Measurements from ENCODE around the gene SRGAP1.

The SRGAP1 gene

GRCh38 chr12:63844391-63845341 is at the start of gene SRGAP1:
Gene SRGAP1 (plus strand): TSS chr12:63844700. CDS start chr12:63844817, 117 bp downstream.
- no peak for DNase-seq (ENCODE audit: low read depth in 2 of 2)

DNA sequence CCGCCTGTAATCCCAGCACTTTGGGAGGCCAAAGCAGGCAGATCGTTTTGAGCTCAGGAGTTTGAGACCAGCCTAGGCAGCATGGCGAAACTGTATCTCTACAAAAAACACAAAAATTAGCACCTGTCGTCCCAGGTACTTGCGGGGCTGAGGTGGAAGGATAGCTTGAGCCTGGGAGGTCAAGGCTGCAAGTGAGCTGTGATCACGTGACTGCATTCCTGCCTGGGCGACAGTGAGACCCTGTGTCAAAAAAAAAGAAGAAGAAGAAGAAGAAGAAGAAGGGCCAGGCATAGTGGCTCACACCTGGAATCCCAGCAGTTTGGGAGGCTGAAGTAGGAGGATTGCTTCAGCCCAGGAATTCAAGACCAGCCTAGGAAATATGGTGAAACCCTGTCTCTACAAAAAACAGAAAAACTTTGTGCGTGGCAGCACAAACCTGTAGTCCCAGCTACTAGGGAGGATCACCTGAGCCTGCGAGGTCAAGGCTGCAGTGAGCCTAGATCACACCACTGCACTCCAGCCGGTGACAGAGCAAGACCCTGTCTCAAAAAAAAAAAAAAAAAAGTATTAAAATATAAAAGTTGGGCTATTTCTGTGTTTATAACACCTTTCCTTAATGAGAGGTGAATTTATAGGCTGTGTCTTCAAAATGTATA is 49.3 kb upstream of the SRGAP1 start:
- DNase-seq (ENCODE audit: low read depth in 2 of 2), result no peak

DNA sequence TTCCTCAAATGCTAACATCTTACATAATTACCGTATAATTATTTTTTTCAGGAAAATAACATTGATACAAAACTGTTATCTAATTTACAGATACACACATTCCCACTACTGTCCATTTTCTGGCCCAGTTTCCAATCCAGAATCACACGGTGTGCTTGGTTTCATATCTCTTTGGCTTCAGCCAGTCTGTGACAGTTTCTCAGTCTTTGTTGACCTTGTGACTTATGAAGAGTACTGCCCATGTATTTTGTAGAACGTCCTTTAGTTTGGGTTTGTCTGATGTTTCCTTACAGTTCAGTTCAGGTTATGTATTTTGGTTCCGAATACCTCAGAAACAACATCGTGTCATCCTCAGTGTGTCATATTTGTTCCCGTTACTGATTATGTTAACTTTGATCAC is 48.6 kb upstream of the SRGAP1 start:
- DNase-seq (ENCODE audit: low read depth in 2 of 2), result no peak

- no peak for DNase-seq (ENCODE audit: low read depth in 2 of 2)
These were observed 42.4 kb upstream of the SRGAP1 start for GRCh38 chr12:63802012-63802608.

- no peak for DNase-seq (ENCODE audit: low read depth in 2 of 2)
These were observed 39.8 kb upstream of the SRGAP1 start for GRCh38 chr12:63804746-63805145.

GRCh38 chr12:63805704-63806672 is 38.5 kb upstream of the SRGAP1 start:
- DNase-seq (ENCODE audit: low read depth in 2 of 2), result no peak

GRCh38 chr12:63808631-63809030 is 35.9 kb upstream of the SRGAP1 start:
- no peak for DNase-seq (ENCODE audit: low read depth in 2 of 2)

DNA sequence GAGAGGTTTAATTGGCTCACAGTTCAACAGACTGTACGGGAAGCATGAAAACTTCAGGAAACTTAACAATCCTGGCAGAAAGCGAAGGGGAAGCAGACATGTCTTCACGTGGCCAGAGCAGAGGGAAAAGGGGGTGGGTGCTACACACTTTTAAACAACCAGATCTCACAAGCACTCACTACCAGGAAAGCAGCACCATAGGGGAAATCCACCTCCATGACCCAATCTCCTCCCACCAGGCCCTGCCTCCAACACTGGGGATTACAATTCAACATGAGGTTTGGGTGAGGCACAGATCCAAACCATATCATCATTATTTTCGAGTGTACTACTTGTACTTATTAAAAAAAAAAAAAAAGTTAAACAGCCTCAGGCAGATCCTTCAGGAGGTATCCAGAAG is 34.9 kb upstream of the SRGAP1 start:
- DNase-seq (ENCODE audit: low read depth in 2 of 2), result no peak

- no peak for DNase-seq (ENCODE audit: low read depth in 2 of 2)
These were observed 33.2 kb upstream of the SRGAP1 start for GRCh38 chr12:63811334-63811733.

DNA sequence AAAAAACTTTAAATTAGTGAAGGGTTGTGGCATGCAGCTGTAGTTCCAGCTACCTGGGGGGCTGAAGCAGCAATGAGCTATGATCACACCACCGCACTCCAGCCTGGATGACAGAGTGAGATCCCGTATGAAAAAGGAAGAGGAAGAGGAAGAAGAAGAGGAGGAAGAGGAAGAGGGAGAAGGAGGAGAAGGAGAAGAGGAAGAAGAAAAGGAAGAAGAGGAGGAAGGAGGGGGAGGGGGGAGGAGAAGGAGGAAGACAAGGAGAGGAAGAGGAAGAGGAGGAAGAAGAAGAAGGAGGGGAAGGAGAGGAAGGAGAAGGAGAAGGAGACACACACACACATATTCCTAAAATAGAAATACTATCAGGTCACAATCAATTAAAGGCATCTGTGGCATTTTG is 32.7 kb upstream of the SRGAP1 start:
- no peak for DNase-seq (ENCODE audit: low read depth in 2 of 2)

DNA sequence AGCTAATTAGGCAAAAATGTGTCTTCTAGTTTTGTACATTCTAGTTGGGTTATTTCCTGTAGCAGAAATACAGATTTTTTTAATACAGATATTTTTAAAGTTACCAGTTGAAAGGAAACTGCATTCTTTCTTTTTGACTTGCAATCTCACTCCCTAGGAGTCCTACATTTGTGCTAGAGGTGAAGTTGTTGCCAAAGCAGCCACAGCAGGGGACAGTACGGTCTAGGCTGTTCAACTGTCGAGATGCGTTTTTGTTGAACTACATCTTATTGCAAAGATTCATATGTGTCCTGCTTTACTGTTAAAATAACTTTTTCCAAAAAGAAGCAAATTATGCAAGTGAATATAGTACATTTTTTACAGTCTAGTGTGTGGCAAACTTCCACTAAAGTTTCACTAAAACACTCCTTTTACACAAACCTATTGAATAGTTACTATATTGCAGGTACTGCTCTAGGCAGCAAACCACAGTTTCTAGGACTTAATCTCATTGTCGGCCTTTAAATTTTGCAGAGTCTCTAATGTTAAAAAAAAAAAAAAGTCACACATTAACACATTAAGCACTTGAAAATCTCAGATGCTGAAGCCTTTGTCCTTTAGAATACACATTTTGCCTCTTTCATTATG is 30.2 kb upstream of the SRGAP1 start:
- DNase-seq (ENCODE audit: low read depth in 2 of 2), result no peak

DNA sequence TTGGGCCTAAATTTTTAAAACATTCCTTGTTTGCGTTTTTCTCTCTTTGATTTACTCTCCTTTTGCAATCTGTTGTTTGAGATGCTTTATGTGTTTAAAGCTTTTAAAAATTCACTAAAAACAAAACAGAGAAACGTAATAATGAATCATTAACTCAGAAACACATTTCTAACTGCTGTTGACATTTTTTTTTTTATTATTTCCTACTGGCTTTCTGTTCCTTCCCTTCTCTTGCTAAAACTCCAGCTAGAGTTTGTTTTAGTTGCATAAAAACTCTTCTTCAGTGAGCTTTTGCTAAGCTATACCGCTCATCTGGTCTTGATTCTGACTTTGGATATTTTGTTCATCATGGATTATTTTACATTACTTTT is 29.0 kb upstream of the SRGAP1 start:
- no peak for DNase-seq (ENCODE audit: low read depth in 2 of 2)

GRCh38 chr12:63816031-63816430 is 28.5 kb upstream of the SRGAP1 start:
- DNase-seq (ENCODE audit: low read depth in 2 of 2), result no peak

GRCh38 chr12:63820427-63820826 is 24.1 kb upstream of the SRGAP1 start:
- DNase-seq (ENCODE audit: low read depth in 2 of 2), result no peak

GRCh38 chr12:63821781-63822251 is 22.7 kb upstream of the SRGAP1 start:
- no peak for DNase-seq (ENCODE audit: low read depth in 2 of 2)

DNA sequence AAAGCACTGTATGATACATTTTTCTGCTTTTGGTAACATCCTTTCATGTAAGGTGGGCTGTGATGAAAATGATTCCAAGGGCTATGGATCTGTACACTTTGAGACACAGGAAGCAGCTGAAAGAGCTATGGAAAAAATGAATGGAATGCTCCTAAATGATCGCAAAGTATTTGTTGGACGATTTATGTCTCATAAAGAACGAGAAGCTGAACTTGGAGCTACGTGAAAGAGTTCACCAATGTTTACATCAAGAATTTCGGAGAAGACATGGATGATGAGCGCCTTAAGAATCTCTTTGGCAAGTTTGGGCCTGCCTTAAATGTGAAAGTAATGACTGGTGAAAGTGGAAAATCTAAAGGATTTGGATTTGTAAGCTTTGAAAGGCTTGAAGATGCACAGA is 22.1 kb upstream of the SRGAP1 start:
- no peak for DNase-seq (ENCODE audit: low read depth in 2 of 2)

DNA sequence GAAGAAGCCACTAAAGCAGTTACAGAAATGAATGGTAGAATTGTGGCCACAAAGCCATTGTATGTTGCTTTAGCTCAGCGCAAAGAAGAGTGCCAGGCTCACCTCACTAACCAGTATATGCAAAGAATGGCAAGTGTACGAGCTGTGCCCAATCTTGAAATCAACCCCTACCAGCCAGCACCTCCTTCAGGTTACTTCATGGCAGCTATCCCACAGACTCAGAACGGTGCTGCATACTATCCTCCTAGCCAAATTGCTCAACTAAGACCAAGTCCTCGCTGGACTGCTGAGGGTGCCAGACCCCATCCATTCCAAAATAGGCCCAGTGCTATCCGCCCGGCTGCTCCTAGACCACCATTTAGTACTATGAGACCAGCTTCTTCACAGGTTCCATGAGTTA is 21.5 kb upstream of the SRGAP1 start:
- DNase-seq (ENCODE audit: low read depth in 2 of 2), result no peak

- no peak for DNase-seq (ENCODE audit: low read depth in 2 of 2)
These were observed 18.4 kb upstream of the SRGAP1 start for GRCh38 chr12:63826006-63826585.

DNA sequence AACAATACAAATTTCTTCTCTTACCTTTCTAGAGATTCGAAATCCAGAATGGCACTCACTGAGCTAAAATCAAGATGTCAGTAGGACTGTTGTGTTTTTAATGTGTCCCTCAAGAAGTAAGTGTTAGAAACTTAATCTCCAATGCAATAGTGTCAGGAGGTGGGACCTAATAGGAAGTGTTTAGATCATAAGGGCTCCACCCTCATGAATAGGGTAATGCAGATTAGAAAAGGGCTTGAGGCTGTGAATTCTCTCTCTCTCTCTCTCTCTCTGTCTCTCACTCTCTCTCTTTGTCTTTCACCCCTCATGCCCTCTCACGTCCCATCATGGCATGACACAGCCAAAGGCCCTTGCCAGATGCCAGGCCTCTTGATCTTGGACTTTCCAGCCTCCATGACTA is 15.6 kb upstream of the SRGAP1 start:
- DNase-seq (ENCODE audit: low read depth in 2 of 2), result no peak

DNA sequence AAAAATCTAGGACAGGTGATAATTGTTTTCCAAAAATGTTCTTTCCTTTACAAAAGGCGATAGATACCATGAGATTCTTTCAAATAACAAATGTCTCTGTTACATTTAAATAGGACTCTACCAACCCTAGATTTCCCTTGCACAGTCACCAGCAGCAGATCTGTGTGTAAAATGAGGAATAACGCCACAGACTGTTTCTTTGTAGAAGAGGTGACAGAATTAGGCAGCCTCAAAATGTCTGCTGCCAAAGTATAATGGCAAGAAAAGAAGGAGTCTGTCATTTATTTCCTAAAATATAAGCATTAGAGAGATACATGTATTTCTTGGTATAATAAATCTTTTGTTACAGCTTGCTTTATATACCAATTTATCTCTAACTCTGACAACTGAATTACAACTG is 8.5 kb upstream of the SRGAP1 start:
- no peak for DNase-seq (ENCODE audit: low read depth in 2 of 2)

GRCh38 chr12:63836936-63837335 is 7.6 kb upstream of the SRGAP1 start:
- DNase-seq (ENCODE audit: low read depth in 2 of 2), result no peak

All from stimulated activated CD8-positive, alpha-beta memory T cell treated with anti-CD3 and anti-CD28 coated beads, Interleukin-15, amount 100 ng/mL, for 48 hours (primary cell).